MM.1S (cell line): Measurements from ENCODE around the gene MPP4.

Experiments
- CTCF ChIP-seq: fragments of 300-600 bp; sonication (generic); IDR thresholded peaks from 2 replicates; pipeline ENCODE4 v1.5.1; 2016; ENCODE audit warnings: antibody characterized with exemption, low read length, mixed read lengths
- EZH2 ChIP-seq: fragments of 300-600 bp; sonication (generic); optimal IDR thresholded peaks from 2 replicates; pipeline ENCODE3; 2017; ENCODE audit warnings: low read depth, mild to moderate bottlenecking, antibody characterized with exemption, low read length, mixed read lengths
- EZH2phosphoT487 ChIP-seq: fragments of 300-600 bp; sonication (generic); IDR thresholded peaks from 2 replicates; pipeline ENCODE4 v1.6.1; 2018; ENCODE audit warnings: antibody characterized with exemption, low read length

GRCh38 chr2:201704536-201704935 lies 6.1 kb upstream of the MPP4 start:
- TF ChIP-seq CTCF (no peak), EZH2 (no peak), EZH2phosphoT487 (no peak)
